ENCODE results near the gene AIFM3.
A peak's percentile ranks its signal among the peaks of the same experiment; 100 is the strongest.

The AIFM3 gene

GRCh38 chr22:20991252-20992055 lies 24.4 kb downstream of the AIFM3 start:
- DNase-seq (ENCODE audit: low spot score): no peak

GRCh38 chr22:20992056-20992442 lies 25.0 kb downstream of the AIFM3 start:
- no peak for DNase-seq (ENCODE audit: low spot score)

GRCh38 chr22:20992456-20993303 lies 25.6 kb downstream of the AIFM3 start:
- DNase-seq (ENCODE audit: low spot score): no peak

- DNase-seq (ENCODE audit: low spot score): no peak
These were observed 26.5 kb downstream of the AIFM3 start for GRCh38 chr22:20993304-20994127.

GRCh38 chr22:20994128-20994901 lies 27.3 kb downstream of the AIFM3 start:
- DNase-seq (ENCODE audit: low spot score): no peak

- DNase-seq (ENCODE audit: low spot score): no peak
These were observed 27.8 kb downstream of the AIFM3 start for GRCh38 chr22:20994902-20995241.

GRCh38 chr22:20995329-20996030 lies 28.4 kb downstream of the AIFM3 start:
- no peak for DNase-seq (ENCODE audit: low spot score)

- no peak for DNase-seq (ENCODE audit: low spot score)
These were observed 29.0 kb downstream of the AIFM3 start for GRCh38 chr22:20996031-20996410.

GRCh38 chr22:20996598-20997535 lies 29.8 kb downstream of the AIFM3 start:
- no peak for DNase-seq (ENCODE audit: low spot score)

GRCh38 chr22:20997536-20998257 lies 30.6 kb downstream of the AIFM3 start:
- DNase-seq (ENCODE audit: low spot score): no peak

GRCh38 chr22:20998411-20999336 lies 31.6 kb downstream of the AIFM3 start:
- no peak for DNase-seq (ENCODE audit: low spot score)

GRCh38 chr22:20999350-21000206 lies 32.5 kb downstream of the AIFM3 start:
- no peak for DNase-seq (ENCODE audit: low spot score)

- DNase-seq (ENCODE audit: low spot score): no peak
These were observed 33.3 kb downstream of the AIFM3 start for GRCh38 chr22:21000207-21000986.

- no peak for DNase-seq (ENCODE audit: low spot score)
These were observed 34.0 kb downstream of the AIFM3 start for GRCh38 chr22:21000987-21001600.

- peak; percentile 96 for DNase-seq (ENCODE audit: low spot score)
These were observed 34.7 kb downstream of the AIFM3 start, which contains the start of gene THAP7 for GRCh38 chr22:21001601-21002325. TSS of gene THAP7 (minus strand) at chr22:21002118. CDS start at chr22:21001911, 207 bp downstream.
